Tibial artery (tissue), 4 donors: Measurements from ENCODE around the gene GRPEL1.

Source experiments
- DNase-seq, 2 donors: peaks; one replicate each; pipeline ENCODE4 v3.0.0-alpha.2; 2019
- H3K27ac ChIP-seq, 2 donors: fragments of 200-600 bp; sonication (generic) in 1 of 2; 1 replicate in 1 of 2; 2 replicates in 1 of 2; pipeline ENCODE4 v1.5.1; 2018 to 2019; ENCODE audit warnings: mild to moderate bottlenecking in 1 of 2
- H3K27me3 ChIP-seq, 2 donors: fragments of 200-600 bp; sonication (generic) in 1 of 2; one replicate each; pipeline versions ENCODE4 v1.5.1 to v1.6.0; 2016 to 2019
- H3K36me3 ChIP-seq, 3 donors: fragments of 200-600 bp; sonication (generic) in 2 of 3; one replicate each; pipeline ENCODE4 v1.5.1; 2016 to 2019; ENCODE audit warnings: mild to moderate bottlenecking in 2 of 3
- H3K4me1 ChIP-seq, 4 donors: fragments of 200-600 bp; sonication (generic) in 2 of 4; 1 replicate in 3 of 4; 2 replicates in 1 of 4; pipeline ENCODE4 v1.5.1; 2016 to 2019
- H3K4me3 ChIP-seq, 2 donors: fragments of 200-600 bp; sonication (generic) in 1 of 2; 1 replicate in 1 of 2; 2 replicates in 1 of 2; pipeline ENCODE4 v1.5.1; 2018 to 2019; ENCODE audit warnings: mild to moderate bottlenecking in 2 of 2
- H3K9me3 ChIP-seq, 3 donors: fragments of 200-600 bp; sonication (generic) in 1 of 3; one replicate each; pipeline ENCODE4 v1.5.1; 2016 to 2019
- CTCF ChIP-seq, 2 experiments: fragments of 200-600 bp in 1 of 2; fragments of 450-650 bp in 1 of 2; IDR thresholded peaks; one replicate each; pipeline ENCODE4 v1.5.1; 2017 to 2019; ENCODE audit warnings: antibody characterized with exemption in 2 of 2, mild to moderate bottlenecking in 1 of 2, moderate library complexity in 1 of 2
- intact Hi-C: fragments of 100-400 bp; cut with DNase I; formaldehyde crosslinking; loops from one replicate; pipeline ENCODE4 v1.15.0; 2023; ENCODE audit warnings: low total_unique reads

Gene GRPEL1

GRCh38 chr4:7020856-7021255 lies 47.0 kb downstream of the GRPEL1 start:
- intact Hi-C loops = no loop called here
- Histone ChIP-seq H3K27me3 (no peaks in the 10 kb centered on the region), H3K4me3 (no peak overlapping the region), H3K27ac (no peak overlapping the region), H3K4me1 (no peaks in the 10 kb centered on the region), H3K9me3 (no peaks in the 10 kb centered on the region), H3K36me3 (peaks cover 21 to 99% (median 74%) of the 10 kb centered on the region in 3 donors)
- no peak for TF ChIP-seq CTCF (IDR thresholded peaks at IDR 0.05)
- no peak for DNase-seq

- intact Hi-C loops = no loop called here
- Histone ChIP-seq H3K36me3 (peaks cover 21 to 99% (median 74%) of the 10 kb centered on the region in 3 donors), H3K27me3 (no peaks in the 10 kb centered on the region), H3K9me3 (no peaks in the 10 kb centered on the region), H3K4me1 (no peaks in the 10 kb centered on the region), H3K4me3 (no peak overlapping the region), H3K27ac (no peak overlapping the region)
- TF ChIP-seq CTCF (IDR thresholded peaks at IDR 0.05) = no peak
- DNase-seq = no peak
These were observed 47.6 kb downstream of the GRPEL1 start for GRCh38 chr4:7020290-7020689.

- Histone ChIP-seq H3K27ac (no peak overlapping the region), H3K27me3 (no peaks in the 10 kb centered on the region), H3K4me3 (no peak overlapping the region), H3K9me3 (no peaks in the 10 kb centered on the region), H3K4me1 (no peaks in the 10 kb centered on the region), H3K36me3 (peaks cover 28 to 99% (median 76%) of the 10 kb centered on the region in 3 donors)
- no peak for TF ChIP-seq CTCF (IDR thresholded peaks at IDR 0.05)
- DNase-seq = no peak
- intact Hi-C loops = no loop called here
These were observed 48.5 kb downstream of the GRPEL1 start for GRCh38 chr4:7019367-7019766.

- no peaks in the 10 kb centered on the region for H3K9me3 ChIP-seq
- no peaks in the 10 kb centered on the region for H3K27me3 ChIP-seq
- no peak overlapping the region for H3K27ac ChIP-seq
- DNase-seq = no peak
- H3K36me3 ChIP-seq = peaks cover 25 to 99% (median 77%) of the 10 kb centered on the region in 3 donors
- H3K4me1 ChIP-seq = no peaks in the 10 kb centered on the region
- TF ChIP-seq CTCF (IDR thresholded peaks at IDR 0.05) = no peak
- no peak overlapping the region for H3K4me3 ChIP-seq
- intact Hi-C loops = no loop called here
These were observed 49.6 kb downstream of the GRPEL1 start for GRCh38 chr4:7018281-7018680.

GRCh38 chr4:7017446-7018048 lies 50.3 kb downstream of the GRPEL1 start:
- Histone ChIP-seq H3K4me1 (no peaks in the 10 kb centered on the region), H3K4me3 (no peak overlapping the region), H3K27ac (no peak overlapping the region), H3K9me3 (no peaks in the 10 kb centered on the region), H3K27me3 (no peaks in the 10 kb centered on the region), H3K36me3 (peaks cover 25 to 99% (median 83%) of the 10 kb centered on the region in 3 donors)
- intact Hi-C loops = no loop called here
- TF ChIP-seq CTCF (IDR thresholded peaks at IDR 0.05) = no peak
- DNase-seq = no peak

GRCh38 chr4:7016512-7016911 lies 51.4 kb downstream of the GRPEL1 start:
- intact Hi-C loops = no loop called here
- TF ChIP-seq CTCF (IDR thresholded peaks at IDR 0.05) = no peak
- Histone ChIP-seq H3K36me3 (peaks cover 32 to 98% (median 83%) of the 10 kb centered on the region in 3 donors), H3K9me3 (no peaks in the 10 kb centered on the region), H3K27ac (no peak overlapping the region), H3K4me3 (no peak overlapping the region), H3K4me1 (no peaks in the 10 kb centered on the region), H3K27me3 (no peaks in the 10 kb centered on the region)
- DNase-seq = no peak
